Ascending aorta (tissue), 2 donors: ENCODE results near the gene IL1RL1. TPM values are rescaled to one million over a fixed set of nuclear protein-coding genes. Genes with fewer than 3 reads are reported as not detected.

Source experiments
- DNase-seq, 2 donors: peaks; one replicate each; pipeline ENCODE4 v3.0.0-alpha.2; 2019; ENCODE audit warnings: low spot score in 2 of 2
- H3K27ac ChIP-seq, 2 donors: fragments of 200-600 bp; sonication (generic); one replicate each; pipeline ENCODE4 v1.5.1; 2016 to 2017; ENCODE audit warnings: mild to moderate bottlenecking in 1 of 2
- H3K27me3 ChIP-seq: fragments of 200-600 bp; sonication (generic); one replicate; pipeline ENCODE4 v1.5.1; 2017
- H3K36me3 ChIP-seq, 2 donors: fragments of 200-600 bp; sonication (generic); one replicate each; pipeline ENCODE4 v1.5.1; 2016
- H3K4me1 ChIP-seq, 2 donors: fragments of 200-600 bp; sonication (generic); one replicate each; pipeline ENCODE4 v1.5.1; 2016 to 2017; ENCODE audit warnings: mild to moderate bottlenecking in 1 of 2
- H3K4me3 ChIP-seq, 2 donors: fragments of 200-600 bp; sonication (generic); one replicate each; pipeline ENCODE4 v1.5.1; 2016 to 2017; ENCODE audit warnings: mild to moderate bottlenecking in 1 of 2
- H3K9me3 ChIP-seq, 2 donors: fragments of 200-600 bp; sonication (generic); one replicate each; pipeline ENCODE4 v1.5.1; 2016
- CTCF ChIP-seq, 3 experiments: fragments of 200-600 bp in 2 of 3; fragments of 450-650 bp in 1 of 3; sonication (generic) in 2 of 3; IDR thresholded peaks; one replicate each; pipeline ENCODE4 v1.5.1; 2016 to 2019; ENCODE audit warnings: antibody characterized with exemption in 3 of 3, mild to moderate bottlenecking in 1 of 3, moderate library complexity in 1 of 3
- intact Hi-C: fragments of 100-400 bp; cut with DNase I; formaldehyde crosslinking; loops from one replicate; pipeline ENCODE4 v1.15.1; 2023
- total RNA-seq: library from RNA; depleted of rRNA; stranded (reverse); fragments of >200 nt; gene quantifications from one replicate; pipeline ENCODE4 v1.1.0, GENCODE V29; 2016

IL1RL1 gene
- total RNA-seq, 1 donor from 2014 or later = 3.4 TPM

GRCh38 chr2:102268510-102269199 is 42.7 kb upstream of the IL1RL1 start:
- intact Hi-C loops = no loop called here
- Histone ChIP-seq H3K27ac (no peak overlapping the region), H3K27me3 (no peaks in the 10 kb centered on the region), H3K9me3 (no peaks in the 10 kb centered on the region), H3K4me3 (no peak overlapping the region), H3K4me1 (no peaks in the 10 kb centered on the region), H3K36me3 (no peaks in the 10 kb centered on the region)
- TF ChIP-seq CTCF (IDR thresholded peaks at IDR 0.05) = no peak
- DNase-seq = no peak

- Histone ChIP-seq H3K36me3 (no peaks in the 10 kb centered on the region), H3K4me1 (no peaks in the 10 kb centered on the region), H3K27me3 (no peaks in the 10 kb centered on the region), H3K27ac (no peak overlapping the region), H3K9me3 (no peaks in the 10 kb centered on the region), H3K4me3 (no peak overlapping the region)
- intact Hi-C loops = no loop called here
- no peak for TF ChIP-seq CTCF (IDR thresholded peaks at IDR 0.05)
- DNase-seq = no peak
Measured at GRCh38 chr2:102269200-102269524, 42.2 kb upstream of the IL1RL1 start.

DNA sequence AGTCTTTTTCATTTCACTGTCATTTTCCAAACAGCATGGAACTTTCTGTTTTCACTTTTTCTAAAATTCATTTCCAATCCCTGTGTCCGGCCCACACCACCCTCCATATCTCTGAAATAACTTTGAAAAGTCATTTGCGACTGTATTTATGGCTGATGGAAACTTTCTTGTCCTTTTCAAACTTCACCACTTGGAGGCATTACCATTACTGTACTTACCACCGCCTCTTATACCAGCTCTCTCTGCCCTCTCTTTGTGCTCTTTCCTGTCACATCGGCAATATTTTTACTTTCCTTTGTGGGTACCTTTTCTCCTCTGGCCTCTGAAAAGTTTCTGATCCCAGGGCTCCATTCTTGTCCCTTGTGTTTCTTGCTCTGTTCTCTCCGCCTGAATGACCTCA is 39.5 kb upstream of the IL1RL1 start:
- Histone ChIP-seq H3K27me3 (no peaks in the 10 kb centered on the region), H3K36me3 (no peaks in the 10 kb centered on the region), H3K4me1 (no peaks in the 10 kb centered on the region), H3K9me3 (no peaks in the 10 kb centered on the region), H3K4me3 (no peak overlapping the region), H3K27ac (no peak overlapping the region)
- intact Hi-C loops = no loop called here
- DNase-seq = no peak
- TF ChIP-seq CTCF (IDR thresholded peaks at IDR 0.05) = no peak

DNA sequence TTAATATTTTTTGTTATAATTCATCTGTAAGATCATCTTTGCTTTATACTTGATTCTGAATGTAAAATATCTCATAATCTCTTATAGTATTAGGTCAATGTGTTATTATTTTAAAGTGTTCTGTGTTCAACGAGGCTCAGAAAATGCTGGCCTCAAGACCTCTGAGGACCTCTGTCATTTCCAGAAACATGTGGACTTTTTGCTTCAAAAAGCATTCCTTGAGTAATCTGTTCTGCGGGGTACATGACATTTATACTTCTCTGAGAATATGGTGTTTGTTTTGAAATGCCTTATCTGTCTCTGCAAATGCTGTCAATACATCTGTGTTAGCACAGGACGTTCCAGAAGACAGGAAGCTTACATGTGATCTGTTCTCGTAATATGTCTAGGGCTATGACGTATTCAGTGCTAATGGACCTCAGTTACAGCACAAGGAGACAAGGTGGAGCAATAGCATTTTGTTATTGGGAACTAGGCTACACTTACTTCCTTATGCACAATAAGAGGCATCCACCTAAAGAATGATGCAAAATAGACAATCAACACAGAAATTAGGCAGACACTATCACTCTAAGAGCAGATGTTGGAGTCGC is 37.6 kb upstream of the IL1RL1 start:
- Histone ChIP-seq H3K4me3 (no peak overlapping the region), H3K4me1 (no peaks in the 10 kb centered on the region), H3K36me3 (no peaks in the 10 kb centered on the region), H3K27ac (no peak overlapping the region), H3K27me3 (no peaks in the 10 kb centered on the region), H3K9me3 (no peaks in the 10 kb centered on the region)
- no peak for DNase-seq
- intact Hi-C loops = no loop called here
- no peak for TF ChIP-seq CTCF (IDR thresholded peaks at IDR 0.05)

- Histone ChIP-seq H3K9me3 (no peaks in the 10 kb centered on the region), H3K27me3 (no peaks in the 10 kb centered on the region), H3K4me3 (no peak overlapping the region), H3K36me3 (no peaks in the 10 kb centered on the region), H3K4me1 (no peaks in the 10 kb centered on the region), H3K27ac (no peak overlapping the region)
- intact Hi-C loops = no loop called here
- no peak for TF ChIP-seq CTCF (IDR thresholded peaks at IDR 0.05)
- no peak for DNase-seq
Measured at GRCh38 chr2:102276549-102277201, 34.7 kb upstream of the IL1RL1 start.
